Activated T-cell treated with anti-CD3 and anti-CD28 coated beads for 4 hours (primary cell): ENCODE results near the gene KIAA1671.

Source experiments
- DNase-seq: peaks from one replicate; pipeline ENCODE4 v3.0.0-alpha.2; 2020

Gene KIAA1671

GRCh38 chr22:25048659-25049647 is 96.4 kb downstream of the KIAA1671 start:
- peak; percentile 61 for DNase-seq

GRCh38 chr22:25049770-25050169 is 97.3 kb downstream of the KIAA1671 start:
- DNase-seq = no peak

- DNase-seq = no peak
These were observed 98.0 kb downstream of the KIAA1671 start for GRCh38 chr22:25050566-25050965.

- DNase-seq = no peak
These were observed 98.6 kb downstream of the KIAA1671 start for GRCh38 chr22:25051073-25051472.

- no peak for DNase-seq
These were observed 99.6 kb downstream of the KIAA1671 start for GRCh38 chr22:25051983-25052710.

- no peak for DNase-seq
These were observed 100.8 kb downstream of the KIAA1671 start for GRCh38 chr22:25053153-25053805.

GRCh38 chr22:25054943-25055511 is 102.5 kb downstream of the KIAA1671 start:
- DNase-seq = no peak

- DNase-seq = peak; percentile 65
These were observed 104.7 kb downstream of the KIAA1671 start for GRCh38 chr22:25057013-25057881.

GRCh38 chr22:25059438-25059837 is 106.9 kb downstream of the KIAA1671 start:
- no peak for DNase-seq

GRCh38 chr22:25060522-25061071 is 108.1 kb downstream of the KIAA1671 start:
- no peak for DNase-seq

GRCh38 chr22:25061134-25061533 is 108.6 kb downstream of the KIAA1671 start:
- DNase-seq = no peak

GRCh38 chr22:25061605-25062376 is 109.3 kb downstream of the KIAA1671 start:
- DNase-seq = no peak

- peak; percentile 42 for DNase-seq
These were observed 110.0 kb downstream of the KIAA1671 start for GRCh38 chr22:25062386-25063085.

GRCh38 chr22:25064894-25065560 is 112.5 kb downstream of the KIAA1671 start:
- DNase-seq = no peak

GRCh38 chr22:25066861-25067435 is 114.4 kb downstream of the KIAA1671 start:
- DNase-seq = no peak

- peak; percentile 44 for DNase-seq
These were observed 115.4 kb downstream of the KIAA1671 start for GRCh38 chr22:25067851-25068421.

GRCh38 chr22:25068707-25069106 is 116.2 kb downstream of the KIAA1671 start:
- DNase-seq = no peak

- DNase-seq = no peak
These were observed 116.9 kb downstream of the KIAA1671 start for GRCh38 chr22:25069426-25069757.
